H1 (cell line): ENCODE results near the gene ALG3. TPM values are rescaled to one million over a fixed set of nuclear protein-coding genes. Genes with fewer than 3 reads are reported as not detected.

Experiments
- CTCF ChIA-PET: fragments of 300-600 bp; sonication (Branson Sonifier 250); formaldehyde crosslinking; loops from one replicate; lab custom pipeline; 2021; ENCODE audit not compliant: partially characterized antibody; lab: Charles Lee
- POLR2A ChIA-PET: fragments of 300-600 bp; sonication (Branson Sonifier 250); formaldehyde crosslinking; loops from one replicate; lab custom pipeline; 2021; ENCODE audit warnings: inconsistent platforms; ENCODE audit not compliant: partially characterized antibody; lab: Charles Lee
- DNase-seq, 2 experiments: peaks; one replicate each; pipeline versions ENCODE4 v3.0.0 to v3.0.0-alpha.2; 2010 to 2022; ENCODE audit warnings: low spot score in 2 of 2, low read depth in 1 of 2, mixed read lengths in 1 of 2
- FAIRE-seq: peaks from 2 replicates; lab custom pipeline; 2011; peaks lifted over from hg19 to GRCh38; lab: Jason Lieb, UNC
- H2AFZ ChIP-seq: 2 replicates; pipeline ENCODE4 v1.8.1; 2012; ENCODE audit warnings: low read length, inconsistent platforms
- H2AK5ac ChIP-seq: 2 replicates; pipeline ENCODE4 v1.6.1; 2013; ENCODE audit warnings: low read depth, low read length
- H2BK120ac ChIP-seq: replicated peaks from 2 replicates; pipeline ENCODE3; 2013; ENCODE audit warnings: low read depth, low read length, inconsistent platforms
- H2BK12ac ChIP-seq: 2 replicates; pipeline ENCODE4 v1.6.1; 2013; ENCODE audit warnings: low read depth, low read length
- H2BK15ac ChIP-seq: 2 replicates; pipeline ENCODE4 v1.6.1; 2013; ENCODE audit warnings: low read length
- H2BK20ac ChIP-seq: 2 replicates; pipeline ENCODE4 v1.6.1; 2013; ENCODE audit warnings: low read length
- H2BK5ac ChIP-seq: 2 replicates; pipeline ENCODE4 v1.6.1; 2013; ENCODE audit warnings: low read depth, low read length
- H3K14ac ChIP-seq: 2 replicates; pipeline ENCODE4 v1.6.1; 2013; ENCODE audit warnings: inconsistent platforms; ENCODE audit not compliant: insufficient read length
- H3K18ac ChIP-seq: 2 replicates; pipeline ENCODE4 v1.6.1; 2013; ENCODE audit warnings: low read length; ENCODE audit errors: extremely low read depth
- H3K23ac ChIP-seq: 2 replicates; pipeline ENCODE4 v1.6.1; 2013; ENCODE audit warnings: inconsistent platforms; ENCODE audit not compliant: insufficient read length
- H3K23me2 ChIP-seq: 2 replicates; pipeline ENCODE4 v1.6.1; 2013; ENCODE audit warnings: low read depth, low read length
- H3K27ac ChIP-seq: 2 replicates; pipeline ENCODE4 v1.6.1; 2011; ENCODE audit warnings: low read depth, low read length, inconsistent platforms
- H3K27me3 ChIP-seq, 4 experiments: replicated peaks in 1 of 4; 1 replicate in 1 of 4; 2 replicates in 3 of 4; pipeline versions ENCODE4 v1.6.1 to v1.8.1; 2011 to 2013; ENCODE audit warnings: low read length in 3 of 4, mild to moderate bottlenecking in 3 of 4, inconsistent platforms in 2 of 4, mixed read lengths in 2 of 4, moderate library complexity in 1 of 4; ENCODE audit not compliant: control insufficient read depth in 3 of 4, insufficient read depth in 3 of 4; ENCODE audit errors: extremely low read depth in 1 of 4
- H3K36me3 ChIP-seq, 4 experiments: 2 replicates each; pipeline versions ENCODE4 v1.6.1 to v1.8.1; 2011 to 2013; ENCODE audit warnings: mild to moderate bottlenecking in 4 of 4, low read length in 3 of 4, moderate library complexity in 2 of 4, control low read depth in 1 of 4, inconsistent platforms in 1 of 4; ENCODE audit not compliant: insufficient read depth in 4 of 4, control insufficient read depth in 2 of 4
- H3K4ac ChIP-seq: replicated peaks from 2 replicates; pipeline ENCODE3; 2013; ENCODE audit warnings: low read length, low read depth, mixed read lengths, inconsistent platforms; ENCODE audit not compliant: insufficient read length
- H3K4me1 ChIP-seq, 4 experiments: replicated peaks in 1 of 4; 1 replicate in 1 of 4; 2 replicates in 3 of 4; pipeline versions ENCODE4 v1.6.1 to v1.8.1; 2011 to 2013; ENCODE audit warnings: low read length in 3 of 4, inconsistent platforms in 2 of 4, mixed read lengths in 1 of 4; ENCODE audit not compliant: insufficient read depth in 4 of 4, control insufficient read depth in 3 of 4
- H3K4me2 ChIP-seq, 2 experiments: 2 replicates each; pipeline versions ENCODE4 v1.6.1 to v1.8.1; 2011 to 2013; ENCODE audit warnings: low read depth in 2 of 2, low read length in 2 of 2, control low read depth in 1 of 2, inconsistent platforms in 1 of 2, mild to moderate bottlenecking in 1 of 2; ENCODE audit not compliant: insufficient read depth in 1 of 2
- H3K4me3 ChIP-seq, 4 experiments: fragments of 200-600, 300-600 bp in 1 of 4; sonication (generic), shearing (Covaris generic), sonication (Bioruptor Twin) in 1 of 4; 2 replicates each; pipeline versions ENCODE4 v1.5.1 to v1.8.1; 2011 to 2016; ENCODE audit warnings: low read length in 4 of 4, low read depth in 3 of 4, control low read depth in 2 of 4, inconsistent platforms in 2 of 4, mild to moderate bottlenecking in 2 of 4, mixed read lengths in 1 of 4, moderate library complexity in 1 of 4; ENCODE audit not compliant: insufficient read depth in 2 of 4; ENCODE audit errors: extremely low read depth in 1 of 4
- H3K56ac ChIP-seq: replicated peaks from 2 replicates; pipeline ENCODE3; 2013; ENCODE audit warnings: low read depth, mild to moderate bottlenecking, mixed read lengths, low read length, inconsistent platforms; ENCODE audit not compliant: insufficient read length
- H3K79me1 ChIP-seq: 2 replicates; pipeline ENCODE4 v1.6.1; 2013; ENCODE audit warnings: low read depth, low read length, control low read depth
- H3K79me2 ChIP-seq, 2 experiments: 2 replicates each; pipeline versions ENCODE4 v1.6.1 to v1.8.1; 2012 to 2013; ENCODE audit warnings: low read length in 2 of 2, mild to moderate bottlenecking in 2 of 2, inconsistent platforms in 1 of 2; ENCODE audit not compliant: insufficient read depth in 2 of 2, control insufficient read depth in 1 of 2
- H3K9ac ChIP-seq, 4 experiments: replicated peaks in 1 of 4; 1 replicate in 1 of 4; 2 replicates in 3 of 4; pipeline versions ENCODE4 v1.6.1 to v1.8.1; 2011 to 2013; ENCODE audit warnings: low read depth in 3 of 4, low read length in 3 of 4, control low read depth in 2 of 4, mild to moderate bottlenecking in 2 of 4, moderate library complexity in 2 of 4, inconsistent platforms in 1 of 4; ENCODE audit errors: extremely low read depth in 1 of 4
- H3K9me3 ChIP-seq, 2 experiments: 2 replicates each; pipeline versions ENCODE4 v1.6.1 to v1.8.1; 2012 to 2013; ENCODE audit warnings: mild to moderate bottlenecking in 2 of 2, moderate library complexity in 2 of 2, control low read depth in 1 of 2, inconsistent platforms in 1 of 2, low read depth in 1 of 2, low read length in 1 of 2, mixed read lengths in 1 of 2; ENCODE audit not compliant: insufficient read depth in 2 of 2
- H4K20me1 ChIP-seq, 2 experiments: replicated peaks in 1 of 2; 2 replicates each; pipeline versions ENCODE3 to v1.8.1; 2011 to 2013; ENCODE audit warnings: inconsistent platforms in 2 of 2, low read length in 2 of 2, mild to moderate bottlenecking in 1 of 2; ENCODE audit not compliant: insufficient read depth in 2 of 2, control insufficient read depth in 1 of 2
- H4K5ac ChIP-seq: 2 replicates; pipeline ENCODE4 v1.6.1; 2013; ENCODE audit warnings: low read length, low read depth, mixed read lengths, inconsistent platforms; ENCODE audit not compliant: insufficient read length
- H4K8ac ChIP-seq: 2 replicates; pipeline ENCODE4 v1.8.0; 2013; ENCODE audit warnings: mild to moderate bottlenecking, moderate library complexity, low read length, inconsistent platforms; ENCODE audit not compliant: insufficient read depth; ENCODE audit errors: extremely low read depth
- H4K91ac ChIP-seq: replicated peaks from 2 replicates; pipeline ENCODE3; 2013; ENCODE audit warnings: low read length, mixed read lengths, inconsistent platforms; ENCODE audit not compliant: insufficient read length
- CHD1 ChIP-seq: IDR thresholded peaks from 2 replicates; pipeline ENCODE4 v1.6.1; 2012; ENCODE audit warnings: low read depth, low read length, improper control_type of control experiment
- EP300 ChIP-seq, 2 experiments: IDR thresholded peaks; 1 replicate in 1 of 2; 2 replicates in 1 of 2; pipeline ENCODE4 v1.6.1; 2011 to 2012; ENCODE audit warnings: low read depth in 2 of 2, low read length in 2 of 2, mild to moderate bottlenecking in 2 of 2, borderline replicate concordance in 1 of 2, inconsistent platforms in 1 of 2, moderate library complexity in 1 of 2
- HDAC2 ChIP-seq, 2 experiments: fragments of 300-600 bp in 1 of 2; sonication (generic) in 1 of 2; IDR thresholded peaks; 2 replicates each; pipeline ENCODE4 v1.6.1; 2011 to 2012; ENCODE audit warnings: low read depth in 2 of 2, low read length in 2 of 2, mild to moderate bottlenecking in 2 of 2, moderate library complexity in 2 of 2, borderline replicate concordance in 1 of 2, inconsistent platforms in 1 of 2
- POLR2A ChIP-seq, 2 experiments: IDR thresholded peaks; 1 replicate in 1 of 2; 2 replicates in 1 of 2; pipeline ENCODE4 v1.6.1; 2011; ENCODE audit warnings: low read depth in 2 of 2, low read length in 2 of 2, mild to moderate bottlenecking in 2 of 2; ENCODE audit errors: control extremely low read depth in 1 of 2
- WGBS, 2 experiments: shearing (Covaris generic) in 1 of 2; methylation state at CpG; one replicate each; pipeline versions ENCODE4 v1.1.6 to v1.1.7; 2013 to 2015; ENCODE audit warnings: low lambda C conversion rate in 2 of 2, mixed read lengths in 2 of 2, inconsistent platforms in 1 of 2, low coverage in 1 of 2, missing lambda C conversion rate in 1 of 2; ENCODE audit not compliant: insufficient replicate concordance in 2 of 2, insufficient coverage in 1 of 2, insufficient read length in 1 of 2; ENCODE audit errors: extremely low coverage in 1 of 2, missing lambda C conversion rate in 1 of 2; 5-methylcytosine and 5-hydroxymethylcytosine counted together
- polyA plus RNA-seq, 7 experiments: library from polyadenylated mRNA; depleted of rRNA in 3 of 7; stranded (reverse) in 5 of 7; unstranded in 2 of 7; fragments of >200 nt in 5 of 7; fragments of 200-250 nt in 2 of 7; gene quantifications; 1 replicate in 5 of 7; 2 replicates in 1 of 7; 4 replicates in 1 of 7; pipeline versions ENCODE4 v1.2.1 to v1.2.3, GENCODE V29; 2011 to 2013; ENCODE audit warnings: missing spikeins in 2 of 7, mixed read lengths in 2 of 7
- total RNA-seq: library from RNA; stranded (reverse); fragmentation: NEBNext Ultra II Directional; extraction: Animal tissue kit (Norgen Biotek cat#: 25700); gene quantifications from 2 replicates; pipeline ENCODE4 v1.2.1, GENCODE V29; 2021
- TF ChIP-seq, protein P1 (sequence below): IDR thresholded peaks from 2 replicates; pipeline ENCODE4 v1.6.1; 2012; ENCODE audit warnings: low read length, inconsistent platforms

Gene ALG3
- total and polyA plus RNA-seq, 2 of the 8 experiments (the other 6 are each of a cell fraction or from before 2014, with no cell fraction given) = 54.6 to 148 TPM

DNA sequence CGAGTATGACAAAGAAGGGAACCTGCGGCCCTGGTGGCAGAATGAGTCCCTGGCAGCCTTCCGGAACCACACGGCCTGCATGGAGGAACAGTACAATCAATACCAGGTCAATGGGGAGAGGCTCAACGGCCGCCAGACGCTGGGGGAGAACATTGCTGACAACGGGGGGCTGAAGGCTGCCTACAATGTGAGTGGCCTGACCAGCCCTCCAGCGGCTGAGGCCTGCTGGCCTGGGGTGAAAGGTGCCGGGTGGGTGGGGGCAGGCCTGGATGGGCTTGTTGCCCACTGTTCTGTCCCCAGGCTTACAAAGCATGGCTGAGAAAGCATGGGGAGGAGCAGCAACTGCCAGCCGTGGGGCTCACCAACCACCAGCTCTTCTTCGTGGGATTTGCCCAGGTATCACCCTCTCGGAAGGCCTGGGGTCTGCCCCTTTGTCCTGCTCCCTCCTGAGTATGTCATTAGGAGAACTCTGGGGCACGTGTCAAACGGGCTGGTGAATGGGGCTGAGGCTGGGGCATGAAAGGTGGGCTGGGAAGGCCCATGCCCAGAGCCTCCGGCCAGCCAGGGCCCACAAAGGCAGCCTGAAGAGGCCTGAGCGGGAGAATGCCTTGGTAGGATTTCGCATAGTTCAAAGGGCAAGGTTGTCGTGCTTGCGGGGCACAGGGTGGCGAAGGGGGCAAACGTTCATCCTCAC lies 42.4 kb upstream of the ALG3 start:
- Histone ChIP-seq H2AK5ac (no peak overlapping the region), H2BK15ac (no peak overlapping the region), H3K79me2 (no peaks in the 10 kb centered on the region), H3K9ac (no peak overlapping the region), H3K4me1 (no peaks in the 10 kb centered on the region), H3K4me3 (no peak overlapping the region), H3K79me1 (no peaks in the 10 kb centered on the region), H3K23ac (no peak overlapping the region), H4K5ac (no peak overlapping the region), H2AFZ (no peak overlapping the region), H3K14ac (no peak overlapping the region), H3K18ac (no peak overlapping the region), H3K36me3 (no peaks in the 10 kb centered on the region), H3K23me2 (no peaks in the 10 kb centered on the region), H2BK120ac (no peak overlapping the region), H3K56ac (no peak overlapping the region), H3K4ac (no peak overlapping the region), H2BK12ac (no peak overlapping the region), H3K9me3 (no peaks in the 10 kb centered on the region), H3K27ac (no peak overlapping the region), H3K4me2 (no peak overlapping the region), H2BK5ac (no peak overlapping the region), H2BK20ac (no peak overlapping the region), H4K20me1 (no peaks in the 10 kb centered on the region), H4K91ac (peak overlapping the region; percentile 54), H4K8ac (peak overlapping the region; percentile 64; the same call in 1 of the 2 replicates), H3K27me3 (no peaks in the 10 kb centered on the region)
- CTCF ChIA-PET = interaction anchor here (0.6 to 8.3 kb wide), 14 partner anchors 8 to 393 kb away, joined by 3 to 52 read pairs (median 4); partner anchors contain the start of genes CAMK2N2, EEF1AKMT4 and VWA5B2
- DNase-seq (no peak), FAIRE-seq (no peak)
- 91% methylated on average over 21 of the region's 22 CpGs; no CpG with 5 or more reads in 1 of the 2 experiments for WGBS, 2 experiments
- TF ChIP-seq EP300 (IDR thresholded peaks at IDR 0.05; ENCODE audit: borderline replicate concordance in 1 of 2, low read depth in 2 of 2, low read length in 2 of 2) = no peak
- no peak for TF ChIP-seq HDAC2 (IDR thresholded peaks at IDR 0.05; ENCODE audit: borderline replicate concordance in 1 of 2, low read depth in 2 of 2, low read length in 2 of 2)
- TF ChIP-seq CHD1 = no peak
- TF ChIP-seq, protein P1, sequence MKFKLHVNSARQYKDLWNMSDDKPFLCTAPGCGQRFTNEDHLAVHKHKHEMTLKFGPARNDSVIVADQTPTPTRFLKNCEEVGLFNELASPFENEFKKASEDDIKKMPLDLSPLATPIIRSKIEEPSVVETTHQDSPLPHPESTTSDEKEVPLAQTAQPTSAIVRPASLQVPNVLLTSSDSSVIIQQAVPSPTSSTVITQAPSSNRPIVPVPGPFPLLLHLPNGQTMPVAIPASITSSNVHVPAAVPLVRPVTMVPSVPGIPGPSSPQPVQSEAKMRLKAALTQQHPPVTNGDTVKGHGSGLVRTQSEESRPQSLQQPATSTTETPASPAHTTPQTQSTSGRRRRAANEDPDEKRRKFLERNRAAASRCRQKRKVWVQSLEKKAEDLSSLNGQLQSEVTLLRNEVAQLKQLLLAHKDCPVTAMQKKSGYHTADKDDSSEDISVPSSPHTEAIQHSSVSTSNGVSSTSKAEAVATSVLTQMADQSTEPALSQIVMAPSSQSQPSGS = no peak
- TF ChIP-seq POLR2A (IDR thresholded peaks at IDR 0.05; ENCODE audit: control extremely low read depth in 1 of 2, low read depth in 2 of 2, low read length in 2 of 2) = no peak
- POLR2A ChIA-PET = interaction anchor here (0.6 to 1.1 kb wide), 3 partner anchors 35 to 105 kb away, joined by 3 read pairs; partner anchors contain the start of gene ABCF3
